Measurements from ENCODE around the gene EIF5AL1. TPM values are rescaled to one million over a fixed set of nuclear protein-coding genes. Genes with fewer than 3 reads are reported as not detected.
"Not testable (repeated sequence)": the region's sequence is repeated elsewhere in the genome, so short reads cannot be mapped to it uniquely, and the experiment has no call there.

Gene EIF5AL1
- polyA plus RNA-seq, 4 donors: 1.0 to 5.0 (median 2.0) TPM

GRCh38 chr10:79509306-79509933 lies 2.9 kb upstream of the EIF5AL1 start:
- not testable (repeated sequence) for DNase-seq (ENCODE audit: low read depth in 4 of 4, low spot score in 2 of 4)

GRCh38 chr10:79509934-79510508 lies 2.3 kb upstream of the EIF5AL1 start:
- DNase-seq (ENCODE audit: low read depth in 4 of 4, low spot score in 2 of 4): not testable (repeated sequence)

- DNase-seq (ENCODE audit: low read depth in 4 of 4, low spot score in 2 of 4): not testable (repeated sequence)
These were observed 4.3 kb downstream of the EIF5AL1 start for GRCh38 chr10:79516532-79517205.

GRCh38 chr10:79517567-79517966 lies 5.2 kb downstream of the EIF5AL1 start:
- not testable (repeated sequence) for DNase-seq (ENCODE audit: low read depth in 4 of 4, low spot score in 2 of 4)

DNA sequence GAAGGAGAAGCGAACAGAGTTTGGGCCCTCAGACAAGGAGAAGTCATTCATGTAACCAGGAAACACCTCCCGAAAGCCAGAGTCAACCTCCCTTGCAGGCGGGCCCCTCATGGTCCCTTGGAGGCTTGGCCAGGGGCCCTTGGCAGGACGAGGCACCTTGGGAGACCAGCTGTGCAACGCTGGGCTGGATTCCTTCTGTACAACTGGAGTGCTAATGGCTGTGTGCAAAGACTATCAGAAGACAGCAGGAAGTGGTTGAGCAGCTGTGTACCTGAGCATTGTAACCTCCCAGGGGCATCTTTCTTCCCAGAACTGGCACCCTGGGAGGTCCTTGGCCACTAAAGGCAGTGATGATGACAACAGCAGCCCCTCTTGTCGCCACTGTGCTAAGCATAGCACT lies 9.4 kb downstream of the EIF5AL1 start:
- DNase-seq (ENCODE audit: low read depth in 4 of 4, low spot score in 2 of 4): not testable (repeated sequence)

GRCh38 chr10:79522464-79522863 lies 10.1 kb downstream of the EIF5AL1 start:
- not testable (repeated sequence) for DNase-seq (ENCODE audit: low read depth in 4 of 4, low spot score in 2 of 4)

- not testable (repeated sequence) for DNase-seq (ENCODE audit: low read depth in 4 of 4, low spot score in 2 of 4)
These were observed 11.0 kb downstream of the EIF5AL1 start for GRCh38 chr10:79523157-79523853.

DNA sequence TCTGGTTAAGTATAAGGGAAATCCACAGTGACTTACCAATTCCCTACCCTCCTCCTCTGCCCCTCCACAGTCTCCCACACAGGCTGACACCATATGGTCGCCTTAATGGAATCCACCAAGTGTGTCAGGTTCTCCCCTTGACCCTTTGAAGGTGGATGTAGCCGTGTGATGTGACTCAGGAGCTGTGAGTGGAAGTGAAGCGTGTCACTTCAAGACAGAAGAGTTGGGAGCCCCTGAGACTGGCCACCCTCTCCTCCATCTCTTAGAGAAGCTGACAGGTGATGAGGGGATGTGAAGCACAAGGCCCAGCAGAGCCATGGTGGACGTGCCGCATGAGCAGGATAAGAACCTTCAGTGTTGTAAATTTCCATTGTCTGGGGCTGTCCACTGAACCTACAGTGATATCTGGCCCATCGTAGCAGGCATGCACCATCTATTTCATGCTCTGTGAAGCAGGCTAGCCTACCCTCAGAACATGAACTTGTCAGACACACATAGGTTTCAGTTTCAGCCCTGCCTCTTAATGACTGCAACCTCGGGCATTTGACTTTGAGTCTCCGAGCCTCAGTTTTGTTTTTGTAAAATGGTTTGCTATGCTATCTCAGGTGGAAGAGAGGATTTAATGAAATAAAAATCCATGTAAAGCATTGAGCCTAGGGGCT lies 12.8 kb downstream of the EIF5AL1 start:
- DNase-seq (ENCODE audit: low read depth in 4 of 4, low spot score in 2 of 4): not testable (repeated sequence)

DNA sequence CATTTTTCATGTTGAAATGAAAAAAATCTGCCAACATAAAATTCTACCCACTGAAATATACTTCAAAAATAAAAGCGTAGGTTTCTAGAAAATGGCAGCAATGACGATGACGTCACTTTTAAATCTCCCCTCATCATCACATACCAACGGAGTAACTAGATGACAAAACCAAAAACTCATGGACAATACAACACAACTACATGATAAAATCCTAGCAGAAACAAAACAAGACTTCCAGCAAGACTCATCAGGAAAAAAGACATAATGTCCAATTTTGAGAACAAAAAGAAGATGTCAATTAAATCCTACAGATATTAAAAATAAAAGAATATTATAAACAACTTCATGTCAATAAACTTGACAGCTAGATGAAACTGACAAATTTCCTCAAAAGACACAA lies 15.9 kb downstream of the EIF5AL1 start:
- DNase-seq (ENCODE audit: low read depth in 4 of 4, low spot score in 2 of 4): not testable (repeated sequence)

GRCh38 chr10:79533142-79533902 lies 21.0 kb downstream of the EIF5AL1 start:
- DNase-seq (ENCODE audit: low read depth in 4 of 4, low spot score in 2 of 4): not testable (repeated sequence)

DNA sequence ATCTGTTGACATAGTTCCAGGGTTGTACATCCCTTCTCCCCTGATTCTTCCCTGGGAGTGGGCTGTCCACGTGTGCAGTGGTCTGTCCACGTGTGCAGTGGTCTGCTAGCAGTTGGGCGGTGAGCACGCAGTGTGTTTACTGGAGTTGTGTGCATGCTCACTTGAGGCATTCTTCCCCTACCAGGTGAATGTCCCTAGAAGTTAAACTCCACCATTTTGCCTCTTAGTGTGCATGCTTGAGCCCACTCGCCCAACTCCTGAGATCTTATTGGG lies 21.5 kb downstream of the EIF5AL1 start:
- DNase-seq (ENCODE audit: low read depth in 4 of 4, low spot score in 2 of 4): not testable (repeated sequence)

- DNase-seq (ENCODE audit: low read depth in 4 of 4, low spot score in 2 of 4): not testable (repeated sequence)
These were observed 26.0 kb downstream of the EIF5AL1 start for GRCh38 chr10:79538311-79538710.

GRCh38 chr10:79540930-79541329 lies 28.6 kb downstream of the EIF5AL1 start:
- not testable (repeated sequence) for DNase-seq (ENCODE audit: low read depth in 4 of 4, low spot score in 2 of 4)

DNA sequence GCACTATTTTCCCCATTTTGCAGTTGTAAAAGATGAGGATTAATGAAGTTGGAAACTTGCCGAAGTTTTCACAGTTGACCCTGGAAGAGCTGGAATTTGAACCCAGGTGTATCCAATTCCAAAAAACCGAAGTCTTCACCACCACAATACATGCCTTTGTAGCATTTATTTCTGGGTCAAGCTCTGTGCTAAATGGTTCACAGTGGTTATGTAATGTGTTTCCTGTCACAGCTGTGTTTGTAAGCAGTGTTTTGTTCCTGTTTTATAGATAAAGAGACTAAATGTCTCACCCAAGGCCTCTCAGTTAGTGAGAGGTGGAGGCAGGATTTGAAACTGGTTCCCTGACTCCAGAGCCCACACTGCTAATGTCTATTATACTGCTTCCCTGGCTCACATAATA lies 30.3 kb downstream of the EIF5AL1 start:
- DNase-seq (ENCODE audit: low read depth in 4 of 4, low spot score in 2 of 4): no peak

DNA sequence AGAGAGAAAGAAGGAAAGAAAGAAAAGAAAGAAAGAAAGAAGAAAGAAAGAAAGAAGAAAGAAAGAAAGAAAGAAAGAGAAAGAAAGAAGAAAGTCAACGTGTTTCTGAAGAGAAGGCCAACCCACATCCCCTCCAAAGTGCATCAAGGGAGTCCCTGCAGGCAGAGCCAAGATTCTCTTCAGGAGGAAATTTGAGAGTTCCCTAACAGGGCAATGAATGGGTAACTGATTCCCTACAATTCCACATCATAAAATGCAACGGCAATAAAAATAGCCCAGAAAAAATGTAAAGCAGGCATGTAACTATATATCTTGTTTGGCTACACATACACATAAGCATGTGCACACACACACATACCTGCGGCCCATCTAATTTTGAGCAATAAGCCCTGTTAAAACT lies 32.1 kb downstream of the EIF5AL1 start:
- not testable (repeated sequence) for DNase-seq (ENCODE audit: low read depth in 4 of 4, low spot score in 2 of 4)

DNA sequence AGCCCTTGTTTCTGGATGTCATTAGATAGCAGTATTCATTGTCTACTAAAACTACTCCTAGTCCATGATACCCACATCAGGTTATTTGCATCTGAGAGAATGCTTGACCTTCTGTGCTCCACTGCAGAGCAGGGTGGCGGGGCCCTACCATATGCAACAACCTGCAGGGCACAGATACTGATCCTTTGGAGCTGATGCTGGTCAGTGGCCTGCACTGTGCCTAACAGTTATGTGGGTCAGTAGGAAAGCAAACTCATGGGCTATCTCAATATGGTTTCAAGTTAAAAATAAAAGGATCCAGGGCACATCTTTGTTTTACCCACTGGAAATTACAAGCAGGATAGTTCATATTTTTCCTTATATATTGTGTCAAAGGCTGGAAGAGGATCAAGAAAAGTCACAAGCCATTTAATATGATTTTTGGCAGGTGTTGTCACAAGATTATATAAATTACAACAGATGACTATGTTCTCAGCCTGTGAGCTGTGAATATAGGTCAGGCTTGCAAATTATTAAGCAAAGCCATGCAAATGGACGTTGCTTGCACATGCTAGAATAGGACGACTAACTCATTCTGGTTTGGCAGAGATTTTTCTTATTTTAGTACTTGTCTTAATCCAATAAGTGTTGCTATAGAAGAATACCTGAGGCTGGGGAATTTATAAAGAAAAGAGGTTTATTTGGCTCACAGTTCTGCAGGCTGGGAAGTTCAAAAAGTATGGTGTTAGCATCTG lies 32.8 kb downstream of the EIF5AL1 start:
- not testable (repeated sequence) for DNase-seq (ENCODE audit: low read depth in 4 of 4, low spot score in 2 of 4)

GRCh38 chr10:79547128-79547527 lies 34.8 kb downstream of the EIF5AL1 start:
- DNase-seq (ENCODE audit: low read depth in 4 of 4, low spot score in 2 of 4): not testable (repeated sequence)

DNA sequence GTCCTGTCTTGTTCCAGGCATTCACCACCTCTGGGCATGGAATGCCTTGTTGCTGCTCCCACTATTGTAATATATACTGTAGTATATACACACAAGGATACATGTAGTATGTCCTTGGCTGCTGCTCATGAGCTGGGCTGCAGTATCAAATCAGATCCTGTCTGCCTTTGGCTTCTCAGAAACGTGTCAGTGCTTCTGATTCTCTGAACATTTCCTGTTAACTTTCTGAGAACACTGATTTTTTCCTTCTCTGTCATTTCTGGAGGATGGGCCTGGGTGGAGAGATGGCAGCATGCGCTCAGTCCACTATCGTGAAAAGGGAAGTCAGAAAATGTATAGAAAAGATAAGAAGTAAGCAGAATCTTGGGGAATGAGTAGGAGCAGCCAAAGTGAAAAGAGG lies 35.6 kb downstream of the EIF5AL1 start:
- DNase-seq (ENCODE audit: low read depth in 4 of 4, low spot score in 2 of 4): no peak

- no peak for DNase-seq (ENCODE audit: low read depth in 4 of 4, low spot score in 2 of 4)
These were observed 39.8 kb downstream of the EIF5AL1 start for GRCh38 chr10:79552143-79552542.
